RWPE1 (cell line): ENCODE data around the gene AP3D1.
A peak's percentile ranks its signal among the peaks of the same experiment; 100 is the strongest.
"Not testable (repeated sequence)": the region's sequence is repeated elsewhere in the genome, so short reads cannot be mapped to it uniquely, and the experiment has no call there.

Experiments
- CTCF ChIA-PET: fragments of 350-600 bp; sonication (Branson Sonifier 250); formaldehyde crosslinking; extraction: SDS; loops from one replicate; lab custom pipeline; 2021; lab: Yijun Ruan, JAX
- POLR2A ChIA-PET: fragments of 400-600 bp; formaldehyde crosslinking; extraction: SDS; loops from one replicate; lab custom pipeline; 2020; ENCODE audit warnings: antibody characterized with exemption; ENCODE audit not compliant: low non-redundant PET; lab: Yijun Ruan, JAX
- DNase-seq: peaks from one replicate; pipeline ENCODE4 v3.0.0; 2012; ENCODE audit warnings: low spot score
- H3K27ac ChIP-seq: fragments of 450-650 bp; 2 replicates; pipeline ENCODE4 v1.5.1; 2017
- TF ChIP-seq, protein P1 (sequence below): fragments of 450-650 bp; conservative IDR thresholded peaks from 2 replicates; pipeline ENCODE4 v1.5.1; 2017; ENCODE audit warnings: low read depth, mild to moderate bottlenecking

Gene AP3D1

GRCh38 chr19:2135474-2136402, 15.6 kb downstream of the AP3D1 start:
- TF ChIP-seq, protein P1, sequence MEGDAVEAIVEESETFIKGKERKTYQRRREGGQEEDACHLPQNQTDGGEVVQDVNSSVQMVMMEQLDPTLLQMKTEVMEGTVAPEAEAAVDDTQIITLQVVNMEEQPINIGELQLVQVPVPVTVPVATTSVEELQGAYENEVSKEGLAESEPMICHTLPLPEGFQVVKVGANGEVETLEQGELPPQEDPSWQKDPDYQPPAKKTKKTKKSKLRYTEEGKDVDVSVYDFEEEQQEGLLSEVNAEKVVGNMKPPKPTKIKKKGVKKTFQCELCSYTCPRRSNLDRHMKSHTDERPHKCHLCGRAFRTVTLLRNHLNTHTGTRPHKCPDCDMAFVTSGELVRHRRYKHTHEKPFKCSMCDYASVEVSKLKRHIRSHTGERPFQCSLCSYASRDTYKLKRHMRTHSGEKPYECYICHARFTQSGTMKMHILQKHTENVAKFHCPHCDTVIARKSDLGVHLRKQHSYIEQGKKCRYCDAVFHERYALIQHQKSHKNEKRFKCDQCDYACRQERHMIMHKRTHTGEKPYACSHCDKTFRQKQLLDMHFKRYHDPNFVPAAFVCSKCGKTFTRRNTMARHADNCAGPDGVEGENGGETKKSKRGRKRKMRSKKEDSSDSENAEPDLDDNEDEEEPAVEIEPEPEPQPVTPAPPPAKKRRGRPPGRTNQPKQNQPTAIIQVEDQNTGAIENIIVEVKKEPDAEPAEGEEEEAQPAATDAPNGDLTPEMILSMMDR, result no peak
- 0 out of 2 replicates have a peak overlapping the region, but pooled peaks have one; percentile 20 for H3K27ac ChIP-seq
- ChIA-PET CTCF (no interaction called here), POLR2A (no interaction called here)
- no peak for DNase-seq

- H3K27ac ChIP-seq, result peak overlapping the region; percentile 20; the same call in 1 of the 2 replicates
- ChIA-PET CTCF (no interaction called here), POLR2A (no interaction called here)
- DNase-seq, result no peak
- TF ChIP-seq, protein P1, result no peak
These were observed 18.5 kb downstream of the AP3D1 start for GRCh38 chr19:2132731-2133490.

GRCh38 chr19:2132191-2132590, 19.2 kb downstream of the AP3D1 start:
- peak overlapping the region; percentile 20; the same call in 1 of the 2 replicates for H3K27ac ChIP-seq
- POLR2A ChIA-PET, result no interaction called here
- CTCF ChIA-PET, result no interaction called here
- TF ChIP-seq, protein P1, result no peak
- DNase-seq, result no peak

DNA sequence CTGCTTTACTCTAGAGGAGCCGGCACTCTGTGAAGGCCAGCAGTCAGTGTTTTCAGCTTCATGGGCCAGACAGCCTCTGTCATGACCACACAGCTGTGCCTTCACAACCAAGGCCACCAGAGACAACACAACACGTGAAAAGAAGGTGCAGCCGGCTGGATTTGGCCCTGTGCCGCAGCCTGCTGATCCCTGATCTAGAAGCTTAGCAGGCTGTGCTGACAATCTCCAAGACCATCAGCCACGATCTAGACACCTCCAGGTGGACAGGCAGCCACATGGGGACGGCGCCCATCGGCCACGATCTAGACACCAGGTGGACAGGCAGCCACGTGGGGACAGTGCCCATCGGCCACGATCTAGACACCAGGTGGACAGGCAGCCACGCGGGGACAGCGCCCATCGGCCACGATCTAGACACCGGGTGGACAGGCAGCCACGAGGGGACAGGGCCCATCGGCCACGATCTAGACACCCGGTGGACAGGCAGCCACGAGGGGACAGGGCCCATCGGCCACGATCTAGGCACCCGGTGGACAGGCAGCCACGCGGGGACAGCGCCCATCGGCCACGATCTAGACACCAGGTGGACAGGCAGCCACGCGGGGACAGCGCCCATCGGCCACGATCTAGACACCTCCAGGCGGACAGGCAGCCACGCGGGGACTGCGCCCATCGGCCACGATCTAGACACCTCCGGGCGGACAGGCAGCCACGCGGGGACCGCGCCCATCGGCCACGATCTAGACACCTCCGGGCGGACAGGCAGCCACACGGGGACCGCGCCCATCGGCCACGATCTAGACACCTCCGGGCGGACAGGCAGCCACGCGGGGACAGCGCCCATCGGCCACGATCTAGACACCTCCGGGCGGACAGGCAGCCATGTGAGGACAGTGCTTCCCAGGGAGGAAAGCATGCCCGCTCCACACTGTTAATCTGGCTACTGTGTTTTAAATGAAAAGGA, 20.1 kb downstream of the AP3D1 start:
- CTCF ChIA-PET, POLR2A ChIA-PET, DNase-seq: not testable (repeated sequence)
- peak overlapping the region; percentile 21; the same call in 1 of the 2 replicates for H3K27ac ChIP-seq

GRCh38 chr19:2129892-2130770, 21.2 kb downstream of the AP3D1 start:
- CTCF ChIA-PET, result interaction anchor here (0.7 kb wide), 1 partner anchor 60 kb away, joined by 6 read pairs; no protein-coding TSS in a partner anchor
- POLR2A ChIA-PET, result no interaction called here
- TF ChIP-seq, protein P1, result no peak
- no peak for DNase-seq
- peak overlapping the region; percentile 22 for H3K27ac ChIP-seq

DNA sequence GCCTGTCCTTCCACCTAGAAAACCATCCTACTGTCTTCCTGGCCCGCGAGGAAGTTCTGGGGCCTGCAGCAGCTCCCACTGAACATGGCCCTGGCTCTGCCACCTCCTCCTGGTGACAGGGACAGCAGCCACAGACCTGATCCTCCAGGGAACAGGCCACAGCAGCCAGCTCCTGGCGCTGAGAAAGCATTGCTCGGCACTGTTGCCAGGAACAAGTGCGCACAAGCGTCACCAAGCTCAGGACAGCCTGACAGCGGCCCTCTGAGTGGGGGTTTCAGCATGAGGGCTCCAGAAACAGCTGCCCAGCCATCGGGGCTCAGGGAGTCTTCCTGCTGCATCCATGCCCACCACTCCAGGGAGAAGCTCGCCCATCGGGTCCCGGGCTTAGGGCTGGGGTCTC, 21.9 kb downstream of the AP3D1 start:
- TF ChIP-seq, protein P1, result no peak
- ChIA-PET CTCF (interaction anchor here (0.6 to 0.7 kb wide), 2 partner anchors 8 to 59 kb away, joined by 3 to 6 read pairs; no protein-coding TSS in a partner anchor), POLR2A (no interaction called here)
- no peak for DNase-seq
- H3K27ac ChIP-seq, result peak overlapping the region; percentile 22
